K562 (cell line): ENCODE results near the gene ZNF17. TPM values are rescaled to one million over a fixed set of nuclear protein-coding genes. Genes with fewer than 3 reads are reported as not detected.
A peak's percentile ranks its signal among the peaks of the same experiment; 100 is the strongest.

Source experiments
- BHLHE40 ChIP-seq: IDR thresholded peaks from 2 replicates; pipeline ENCODE4 v1.6.1; 2011; ENCODE audit warnings: low read length, improper control_type of control experiment
- C11orf30 ChIP-seq: fragments of 450-650 bp; IDR thresholded peaks from 2 replicates; pipeline ENCODE4 v1.6.1; 2016; ENCODE audit warnings: low read depth, mild to moderate bottlenecking
- E2F6 ChIP-seq, 2 experiments: IDR thresholded peaks; 2 replicates each; pipeline ENCODE4 v1.6.1; 2011; ENCODE audit warnings: borderline replicate concordance in 1 of 2, control low read depth in 1 of 2, low read depth in 1 of 2, low read length in 1 of 2, mild to moderate bottlenecking in 1 of 2, mixed read lengths in 1 of 2, moderate library complexity in 1 of 2; ENCODE audit not compliant: insufficient read depth in 1 of 2, insufficient read length in 1 of 2, poor library complexity in 1 of 2, severe bottlenecking in 1 of 2; ENCODE audit errors: extremely low read depth in 1 of 2
- HMBOX1 ChIP-seq: sonication (generic); IDR thresholded peaks from 2 replicates; pipeline ENCODE4 v1.6.1; 2016
- KAT8 ChIP-seq: fragments of 450-650 bp; IDR thresholded peaks from 2 replicates; pipeline ENCODE4 v1.6.1; 2016; ENCODE audit warnings: low read depth, mild to moderate bottlenecking
- MTA1 ChIP-seq: fragments of 450-650 bp; IDR thresholded peaks from 2 replicates; pipeline ENCODE4 v1.6.1; 2017; ENCODE audit warnings: borderline replicate concordance
- NFATC3 ChIP-seq: fragments of 450-650 bp; IDR thresholded peaks from 2 replicates; pipeline ENCODE4 v1.6.1; 2017; ENCODE audit warnings: mild to moderate bottlenecking
- PTRF ChIP-seq: fragments of 450-650 bp; IDR thresholded peaks from 2 replicates; pipeline ENCODE4 v1.6.1; 2016; ENCODE audit warnings: mild to moderate bottlenecking, missing genetic modification characterization, missing compliant biosample characterization
- SLC30A9 ChIP-seq: fragments of 250-450 bp; sonication (Bioruptor Pico); IDR thresholded peaks from 2 replicates; pipeline ENCODE4 v1.8.0; 2022; ENCODE audit warnings: mild to moderate bottlenecking, moderate library complexity
- SRSF7 ChIP-seq: fragments of 200-400 bp; formaldehyde crosslinking; optimal IDR thresholded peaks from 2 replicates; pipeline ENCODE3; 2017; ENCODE audit warnings: mild to moderate bottlenecking, low read depth, low read length
- ZBTB5 ChIP-seq: fragments of 450-650 bp; IDR thresholded peaks from 2 replicates; pipeline ENCODE4 v1.6.1; 2017; ENCODE audit warnings: antibody characterized with exemption
- ZNF407 ChIP-seq: fragments of 450-650 bp; IDR thresholded peaks from 2 replicates; pipeline ENCODE4 v1.6.1; 2016; ENCODE audit warnings: low read depth
- polyA plus RNA-seq, 8 experiments: library from polyadenylated mRNA; depleted of rRNA in 4 of 8; stranded (reverse) in 5 of 8; unstranded in 3 of 8; fragments of >200 nt; fragmentation: Nextera tagmentation in 2 of 8; fragmentation: Illumina TruSeq in 1 of 8; extraction: Ambion mirVana in 2 of 8; extraction: Trizol in 1 of 8; gene quantifications; 2 replicates each; pipeline versions ENCODE4 v1.2.1 to v1.2.3, GENCODE V29; 2011 to 2014; ENCODE audit warnings: inconsistent platforms in 1 of 8, missing spikeins in 1 of 8
- total RNA-seq, 7 experiments: library from RNA; depleted of rRNA in 6 of 7; stranded (reverse); fragments of >200 nt in 6 of 7; fragmentation: Illumina TruSeq in 2 of 7; extraction: Trizol in 2 of 7; gene quantifications; 2 replicates each; pipeline versions ENCODE4 v1.2.1 to v1.2.3, GENCODE V29; 2011 to 2021; ENCODE audit warnings: low replicate concordance in 1 of 7
- TF ChIP-seq, protein P1 (sequence below): fragments of 450-650 bp; formaldehyde crosslinking; conservative IDR thresholded peaks from 2 replicates; pipeline ENCODE4 v1.4.0; 2022; ENCODE audit warnings: mild to moderate bottlenecking, missing genetic modification characterization

ZNF17 gene
- total and polyA plus RNA-seq, 9 of the 15 experiments (the other 6 are each of a cell fraction or from before 2014, with no cell fraction given): 5.3 to 8.6 (median 6.5) TPM

DNA sequence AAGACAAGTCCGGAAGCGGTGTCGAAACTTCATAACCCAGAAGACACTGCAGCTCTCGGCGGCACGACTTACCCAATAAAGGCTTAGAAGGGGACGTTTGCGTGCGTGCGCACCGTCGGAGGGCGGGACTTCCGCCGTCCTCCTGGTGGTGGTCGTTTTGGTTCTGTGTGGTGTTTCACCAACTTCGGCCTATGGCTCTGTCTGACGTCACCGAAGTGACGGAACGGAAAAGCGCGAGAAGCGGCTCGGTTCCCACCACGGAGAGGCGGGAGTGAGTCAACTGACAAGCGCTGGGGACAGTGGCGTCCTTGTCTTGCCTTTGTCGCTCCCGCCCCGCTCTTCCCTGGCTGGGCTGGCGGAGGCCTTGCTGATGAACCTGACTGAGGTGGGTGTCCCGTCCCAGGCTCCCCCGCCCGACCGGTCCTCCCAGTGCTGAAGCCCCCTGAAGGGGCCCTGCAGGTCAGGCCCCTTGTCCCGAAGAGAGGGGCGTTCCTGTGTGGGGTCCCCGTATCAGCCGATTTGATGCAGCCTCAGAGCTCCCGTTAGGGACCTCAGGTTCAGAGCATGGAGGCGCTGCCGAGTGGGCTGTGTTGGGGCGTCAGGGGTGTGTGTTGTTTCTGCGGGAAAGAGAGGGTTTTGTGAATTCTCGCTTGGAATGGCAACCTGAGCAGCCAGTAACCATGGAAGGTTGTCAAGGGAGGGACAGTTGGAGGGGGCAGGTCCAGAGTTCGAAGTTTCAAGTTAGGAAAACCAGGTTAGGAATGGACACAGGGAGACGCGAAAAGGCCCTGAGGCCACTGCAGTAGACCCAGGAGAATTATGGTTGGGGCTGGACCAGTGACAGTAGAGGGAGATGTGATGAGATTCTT, 21.0 kb upstream of the ZNF17 start, which contains the start of gene ZNF548 (continued):
- no peak for TF ChIP-seq ZNF407
- TF ChIP-seq KAT8: no peak
- no peak for TF ChIP-seq PTRF (tag)
- no peak for TF ChIP-seq ZBTB5
- no peak for TF ChIP-seq C11orf30
- no peak for TF ChIP-seq HMBOX1
- TF ChIP-seq E2F6 (IDR thresholded peaks at IDR 0.05; ENCODE audit: borderline replicate concordance in 1 of 2, extremely low read depth in 1 of 2, insufficient read depth in 1 of 2, insufficient read length in 1 of 2, low read depth in 1 of 2, low read length in 1 of 2, poor library complexity in 1 of 2, severe bottlenecking in 1 of 2): peak in 1 of 2 experiments; percentile 60
- TF ChIP-seq, protein P1, sequence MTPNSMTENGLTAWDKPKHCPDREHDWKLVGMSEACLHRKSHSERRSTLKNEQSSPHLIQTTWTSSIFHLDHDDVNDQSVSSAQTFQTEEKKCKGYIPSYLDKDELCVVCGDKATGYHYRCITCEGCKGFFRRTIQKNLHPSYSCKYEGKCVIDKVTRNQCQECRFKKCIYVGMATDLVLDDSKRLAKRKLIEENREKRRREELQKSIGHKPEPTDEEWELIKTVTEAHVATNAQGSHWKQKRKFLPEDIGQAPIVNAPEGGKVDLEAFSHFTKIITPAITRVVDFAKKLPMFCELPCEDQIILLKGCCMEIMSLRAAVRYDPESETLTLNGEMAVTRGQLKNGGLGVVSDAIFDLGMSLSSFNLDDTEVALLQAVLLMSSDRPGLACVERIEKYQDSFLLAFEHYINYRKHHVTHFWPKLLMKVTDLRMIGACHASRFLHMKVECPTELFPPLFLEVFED (CRISPR knock-in tag): no peak
- peak; percentile 52 for TF ChIP-seq BHLHE40
- TF ChIP-seq SRSF7: no peak
- no peak; the same call in 1 of the 2 replicates for TF ChIP-seq MTA1
- TF ChIP-seq SLC30A9 (CRISPR knock-in tag): no peak
- TF ChIP-seq NFATC3: no peak
